Peyer's patch (tissue), 4 donors: Measurements from ENCODE around the gene PRKCH. TPM values are rescaled to one million over a fixed set of nuclear protein-coding genes. Genes with fewer than 3 reads are reported as not detected.

Experiments
- DNase-seq, 3 donors: peaks; one replicate each; pipeline ENCODE4 v3.0.0-alpha.2; 2017 to 2019
- H3K27ac ChIP-seq, 4 donors: fragments of 200-600 bp; sonication (generic); one replicate each; pipeline ENCODE4 v1.5.1; 2016 to 2019
- H3K27me3 ChIP-seq, 2 donors: fragments of 200-600 bp; sonication (generic); one replicate each; pipeline ENCODE4 v1.5.1; 2019
- H3K36me3 ChIP-seq, 3 donors: fragments of 200-600 bp; sonication (generic); one replicate each; pipeline ENCODE4 v1.5.1; 2016 to 2019
- H3K4me1 ChIP-seq, 4 donors: fragments of 200-600 bp; sonication (generic); one replicate each; pipeline ENCODE4 v1.5.1; 2016 to 2019
- H3K4me3 ChIP-seq, 4 donors: fragments of 200-600 bp; sonication (generic); 1 replicate in 3 of 4; 2 replicates in 1 of 4; pipeline ENCODE4 v1.5.1; 2016 to 2019; ENCODE audit warnings: mild to moderate bottlenecking in 1 of 4
- H3K9me3 ChIP-seq, 4 donors: fragments of 200-600 bp; sonication (generic); one replicate each; pipeline ENCODE4 v1.5.1; 2016 to 2019; ENCODE audit warnings: mild to moderate bottlenecking in 1 of 4
- CTCF ChIP-seq, 6 experiments: fragments of 450-650 bp in 4 of 6; fragments of 200-600 bp in 2 of 6; sonication (generic) in 1 of 6; IDR thresholded peaks; one replicate each; pipeline ENCODE4 v1.5.1; 2017 to 2019; ENCODE audit warnings: antibody characterized with exemption in 6 of 6, mild to moderate bottlenecking in 3 of 6, moderate library complexity in 1 of 6
- POLR2A ChIP-seq, 2 donors: fragments of 450-650 bp; IDR thresholded peaks; one replicate each; pipeline ENCODE4 v1.5.1; 2017; ENCODE audit warnings: antibody characterized with exemption in 2 of 2, mild to moderate bottlenecking in 2 of 2, moderate library complexity in 2 of 2
- total RNA-seq, 4 donors: library from RNA; depleted of rRNA; stranded (reverse); fragments of >200 nt; gene quantifications; one replicate each; pipeline ENCODE4 v1.1.0, GENCODE V29; 2016

PRKCH gene
- total RNA-seq, 4 donors from 2014 or later: 32.5 to 64.2 (median 53.0) TPM

GRCh38 chr14:61346793-61347192, 25.4 kb downstream of the PRKCH start:
- H3K4me3 ChIP-seq: no peak overlapping the region
- H3K36me3 ChIP-seq: no peaks in the 10 kb centered on the region
- no peak for DNase-seq
- TF ChIP-seq CTCF (IDR thresholded peaks at IDR 0.05): no peak
- no peak for TF ChIP-seq POLR2A (IDR thresholded peaks at IDR 0.05)
- peak overlapping the region in 2 of 4 donors; percentile 18 to 32 for H3K27ac ChIP-seq
- H3K9me3 ChIP-seq: no peaks in the 10 kb centered on the region
- no peaks in the 10 kb centered on the region for H3K27me3 ChIP-seq
- peaks cover 0 to 5% (median 0%) of the 10 kb centered on the region in 4 donors for H3K4me1 ChIP-seq

- H3K36me3 ChIP-seq: no peaks in the 10 kb centered on the region
- no peak for DNase-seq
- H3K27me3 ChIP-seq: no peaks in the 10 kb centered on the region
- TF ChIP-seq CTCF (IDR thresholded peaks at IDR 0.05) (no peak), POLR2A (IDR thresholded peaks at IDR 0.05) (no peak)
- no peaks in the 10 kb centered on the region for H3K9me3 ChIP-seq
- peak overlapping the region in 3 of 4 donors; percentile 17 to 32 (median 18) for H3K27ac ChIP-seq
- H3K4me1 ChIP-seq: peaks cover 0 to 5% (median 0%) of the 10 kb centered on the region in 4 donors
- H3K4me3 ChIP-seq: no peak overlapping the region
Observed at GRCh38 chr14:61347826-61348443, 26.6 kb downstream of the PRKCH start.

- no peaks in the 10 kb centered on the region for H3K27me3 ChIP-seq
- no peak for DNase-seq
- peak overlapping the region in 1 of 4 donors; percentile 31 for H3K27ac ChIP-seq
- no peak for TF ChIP-seq CTCF (IDR thresholded peaks at IDR 0.05)
- no peak for TF ChIP-seq POLR2A (IDR thresholded peaks at IDR 0.05)
- H3K9me3 ChIP-seq: no peaks in the 10 kb centered on the region
- H3K4me1 ChIP-seq: no peaks in the 10 kb centered on the region
- H3K4me3 ChIP-seq: no peak overlapping the region
- no peaks in the 10 kb centered on the region for H3K36me3 ChIP-seq
Observed at GRCh38 chr14:61350427-61351270, 29.3 kb downstream of the PRKCH start.

- H3K4me3 ChIP-seq: no peak overlapping the region
- H3K27me3 ChIP-seq: no peaks in the 10 kb centered on the region
Observed at GRCh38 chr14:61351477-61351876, 30.1 kb downstream of the PRKCH start.

GRCh38 chr14:61355892-61356325, 34.5 kb downstream of the PRKCH start:
- no peaks in the 10 kb centered on the region for H3K36me3 ChIP-seq
- H3K27me3 ChIP-seq: no peaks in the 10 kb centered on the region
- DNase-seq: no peak
- no peaks in the 10 kb centered on the region for H3K4me1 ChIP-seq
- H3K4me3 ChIP-seq: no peak overlapping the region
- no peak for TF ChIP-seq POLR2A (IDR thresholded peaks at IDR 0.05)
- TF ChIP-seq CTCF (IDR thresholded peaks at IDR 0.05): no peak
- H3K27ac ChIP-seq: no peak overlapping the region
- H3K9me3 ChIP-seq: no peaks in the 10 kb centered on the region

More at GRCh38 chr14:61351477-61351876, 30.1 kb downstream of the PRKCH start:
- H3K9me3 ChIP-seq: no peaks in the 10 kb centered on the region
- H3K36me3 ChIP-seq: no peaks in the 10 kb centered on the region
- no peak for TF ChIP-seq CTCF (IDR thresholded peaks at IDR 0.05)
- TF ChIP-seq POLR2A (IDR thresholded peaks at IDR 0.05): no peak
- no peak overlapping the region for H3K27ac ChIP-seq
- DNase-seq: no peak
- H3K4me1 ChIP-seq: no peaks in the 10 kb centered on the region
